ENCODE results near the gene ID1.
A peak's percentile ranks its signal among the peaks of the same experiment; 100 is the strongest.
"Not testable (repeated sequence)": the region's sequence is repeated elsewhere in the genome, so short reads cannot be mapped to it uniquely, and the experiment has no call there.

The ID1 gene

GRCh38 chr20:31573555-31574321, 31.4 kb upstream of the ID1 start:
- TF ChIP-seq CTCF (IDR thresholded peaks at IDR 0.05): no peak
- peak overlapping the region; percentile 74 for H3K4me3 ChIP-seq
- H3K27ac ChIP-seq: peak overlapping the region; percentile 95
- no peak for DNase-seq (ENCODE audit: low spot score)

GRCh38 chr20:31574986-31575385, 30.1 kb upstream of the ID1 start:
- not testable (repeated sequence) for H3K4me3 ChIP-seq; H3K27ac ChIP-seq; DNase-seq (ENCODE audit: low spot score)

GRCh38 chr20:31576751-31577150, 28.3 kb upstream of the ID1 start:
- no peak overlapping the region for H3K4me3 ChIP-seq
- TF ChIP-seq CTCF (IDR thresholded peaks at IDR 0.05): no peak
- H3K27ac ChIP-seq: no peak overlapping the region
- DNase-seq (ENCODE audit: low spot score): no peak

GRCh38 chr20:31577194-31577593, 27.9 kb upstream of the ID1 start:
- Histone ChIP-seq H3K4me3 (no peak overlapping the region), H3K27ac (no peak overlapping the region)
- TF ChIP-seq CTCF (IDR thresholded peaks at IDR 0.05): no peak
- no peak for DNase-seq (ENCODE audit: low spot score)

- Histone ChIP-seq H3K4me3 (no peak overlapping the region), H3K27ac (no peak overlapping the region)
- TF ChIP-seq CTCF (IDR thresholded peaks at IDR 0.05): no peak
- DNase-seq (ENCODE audit: low spot score): no peak
These were observed 26.5 kb upstream of the ID1 start for GRCh38 chr20:31578448-31579138.

GRCh38 chr20:31579245-31579644, 25.8 kb upstream of the ID1 start:
- DNase-seq (ENCODE audit: low spot score): no peak
- Histone ChIP-seq H3K27ac (no peak overlapping the region), H3K4me3 (no peak overlapping the region)
- TF ChIP-seq CTCF (IDR thresholded peaks at IDR 0.05): no peak

GRCh38 chr20:31579941-31580651, 25.0 kb upstream of the ID1 start:
- H3K27ac ChIP-seq; DNase-seq (ENCODE audit: low spot score); H3K4me3 ChIP-seq: not testable (repeated sequence)

- DNase-seq (ENCODE audit: low spot score): no peak
- TF ChIP-seq CTCF (IDR thresholded peaks at IDR 0.05): no peak
- Histone ChIP-seq H3K27ac (no peak overlapping the region), H3K4me3 (no peak overlapping the region)
These were observed 24.4 kb upstream of the ID1 start for GRCh38 chr20:31580706-31581105.
